RWPE1 (cell line): ENCODE measurements around the gene INO80.

Source experiments
- CTCF ChIA-PET: fragments of 350-600 bp; sonication (Branson Sonifier 250); formaldehyde crosslinking; extraction: SDS; loops from one replicate; lab custom pipeline; 2021; lab: Yijun Ruan, JAX
- POLR2A ChIA-PET: fragments of 400-600 bp; formaldehyde crosslinking; extraction: SDS; loops from one replicate; lab custom pipeline; 2020; ENCODE audit warnings: antibody characterized with exemption; ENCODE audit not compliant: low non-redundant PET; lab: Yijun Ruan, JAX
- DNase-seq: peaks from one replicate; pipeline ENCODE4 v3.0.0; 2012; ENCODE audit warnings: low spot score
- H3K27ac ChIP-seq: fragments of 450-650 bp; 2 replicates; pipeline ENCODE4 v1.5.1; 2017
- TF ChIP-seq, protein P1 (sequence below): fragments of 450-650 bp; conservative IDR thresholded peaks from 2 replicates; pipeline ENCODE4 v1.5.1; 2017; ENCODE audit warnings: low read depth, mild to moderate bottlenecking

Gene INO80

DNA sequence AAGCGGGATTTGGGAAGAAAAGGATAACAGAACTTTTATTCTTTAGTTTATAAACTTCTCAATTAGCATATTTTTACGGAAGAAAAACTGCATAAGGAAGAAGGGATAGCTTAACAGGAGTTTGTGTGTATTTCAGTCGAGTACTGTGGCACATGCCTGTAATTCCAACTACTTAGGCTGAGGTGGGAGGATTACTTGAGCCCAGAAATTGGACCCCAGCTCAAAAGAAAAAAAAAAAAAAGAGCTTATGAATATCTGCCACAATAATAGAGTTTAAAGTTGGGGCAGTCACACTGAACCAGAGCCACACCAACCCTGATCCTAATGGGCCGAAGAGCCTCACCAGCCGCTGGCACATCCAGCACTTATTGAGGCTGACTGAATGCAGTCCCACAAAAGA lies 131.7 kb downstream of the INO80 start:
- H3K27ac ChIP-seq, result no peak overlapping the region
- ChIA-PET CTCF (interaction anchor here (0.7 kb wide), 1 partner anchor 9 kb away, joined by 3 read pairs; no protein-coding TSS in a partner anchor), POLR2A (no interaction called here)
- no peak for DNase-seq
- TF ChIP-seq, protein P1, sequence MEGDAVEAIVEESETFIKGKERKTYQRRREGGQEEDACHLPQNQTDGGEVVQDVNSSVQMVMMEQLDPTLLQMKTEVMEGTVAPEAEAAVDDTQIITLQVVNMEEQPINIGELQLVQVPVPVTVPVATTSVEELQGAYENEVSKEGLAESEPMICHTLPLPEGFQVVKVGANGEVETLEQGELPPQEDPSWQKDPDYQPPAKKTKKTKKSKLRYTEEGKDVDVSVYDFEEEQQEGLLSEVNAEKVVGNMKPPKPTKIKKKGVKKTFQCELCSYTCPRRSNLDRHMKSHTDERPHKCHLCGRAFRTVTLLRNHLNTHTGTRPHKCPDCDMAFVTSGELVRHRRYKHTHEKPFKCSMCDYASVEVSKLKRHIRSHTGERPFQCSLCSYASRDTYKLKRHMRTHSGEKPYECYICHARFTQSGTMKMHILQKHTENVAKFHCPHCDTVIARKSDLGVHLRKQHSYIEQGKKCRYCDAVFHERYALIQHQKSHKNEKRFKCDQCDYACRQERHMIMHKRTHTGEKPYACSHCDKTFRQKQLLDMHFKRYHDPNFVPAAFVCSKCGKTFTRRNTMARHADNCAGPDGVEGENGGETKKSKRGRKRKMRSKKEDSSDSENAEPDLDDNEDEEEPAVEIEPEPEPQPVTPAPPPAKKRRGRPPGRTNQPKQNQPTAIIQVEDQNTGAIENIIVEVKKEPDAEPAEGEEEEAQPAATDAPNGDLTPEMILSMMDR, result no peak

DNA sequence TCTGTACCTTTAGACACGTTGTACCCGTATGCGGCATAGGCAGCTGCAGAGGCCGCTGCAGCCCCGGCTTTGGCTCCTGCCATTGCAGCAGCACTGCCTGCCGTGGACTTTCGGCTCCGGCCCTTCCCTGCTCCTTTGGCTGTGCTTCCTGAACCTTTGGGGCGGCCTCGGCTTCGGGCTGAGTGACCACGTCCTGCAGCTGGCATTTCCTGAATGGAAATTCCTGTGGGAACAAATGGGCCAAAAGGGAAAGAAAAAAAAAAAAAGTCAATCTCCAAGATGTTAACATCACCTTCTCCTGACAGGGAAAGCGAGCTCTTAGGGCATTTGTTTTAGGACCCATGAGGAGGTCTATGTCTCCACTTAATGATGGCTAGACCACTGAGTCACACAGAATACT lies 133.2 kb downstream of the INO80 start:
- no peak overlapping the region for H3K27ac ChIP-seq
- ChIA-PET CTCF (interaction anchor here (0.6 to 1.3 kb wide), 2 partner anchors 41 to 87 kb away, joined by 5 to 7 read pairs; no protein-coding TSS in a partner anchor), POLR2A (no interaction called here)
- TF ChIP-seq, protein P1, result no peak
- DNase-seq, result no peak

DNA sequence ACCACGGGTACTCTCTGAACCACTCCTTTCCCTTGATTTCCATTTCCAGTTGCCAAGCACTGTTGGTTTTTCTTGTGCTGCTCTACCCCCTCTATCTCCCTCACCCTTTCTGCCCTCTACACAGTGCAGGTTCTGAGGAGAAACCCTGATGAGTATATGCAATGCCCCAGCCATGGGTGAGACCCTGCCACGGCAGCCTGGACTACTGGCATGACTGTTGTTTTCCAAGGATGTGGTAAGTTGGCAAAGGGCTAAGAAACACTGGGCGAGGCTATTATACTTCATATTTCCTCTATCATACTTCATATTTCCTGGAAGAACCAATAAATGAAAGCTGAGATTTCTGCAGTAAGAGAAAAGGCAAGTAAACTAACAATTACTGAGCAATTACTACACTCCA lies 134.9 kb downstream of the INO80 start:
- DNase-seq, result no peak
- TF ChIP-seq, protein P1, result no peak
- ChIA-PET POLR2A (no interaction called here), CTCF (interaction anchor here (0.6 kb wide), 1 partner anchor 86 kb away, joined by 8 read pairs; no protein-coding TSS in a partner anchor)
- no peak overlapping the region for H3K27ac ChIP-seq

DNA sequence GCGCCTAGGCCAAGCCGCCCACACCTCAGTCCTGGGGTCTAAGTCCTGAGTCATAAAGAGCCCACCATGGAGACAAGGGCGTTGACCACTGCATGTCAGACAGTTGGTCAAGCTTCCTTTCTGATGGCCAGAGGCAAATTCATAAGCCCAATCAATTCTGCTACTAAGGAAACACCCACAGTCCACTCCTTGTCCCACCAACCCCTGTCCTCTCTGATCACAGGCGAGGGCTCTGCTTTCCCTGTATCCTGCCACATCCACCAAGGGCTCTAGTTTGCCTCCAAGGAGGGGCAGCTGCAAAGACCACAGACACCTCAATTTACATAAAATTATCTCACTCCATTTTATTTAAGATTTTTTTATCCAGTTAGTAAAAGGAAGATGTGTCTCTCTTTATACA lies 137.5 kb downstream of the INO80 start:
- TF ChIP-seq, protein P1, result no peak
- CTCF ChIA-PET, result no interaction called here
- no peak overlapping the region for H3K27ac ChIP-seq
- DNase-seq, result no peak
- POLR2A ChIA-PET, result no interaction called here

DNA sequence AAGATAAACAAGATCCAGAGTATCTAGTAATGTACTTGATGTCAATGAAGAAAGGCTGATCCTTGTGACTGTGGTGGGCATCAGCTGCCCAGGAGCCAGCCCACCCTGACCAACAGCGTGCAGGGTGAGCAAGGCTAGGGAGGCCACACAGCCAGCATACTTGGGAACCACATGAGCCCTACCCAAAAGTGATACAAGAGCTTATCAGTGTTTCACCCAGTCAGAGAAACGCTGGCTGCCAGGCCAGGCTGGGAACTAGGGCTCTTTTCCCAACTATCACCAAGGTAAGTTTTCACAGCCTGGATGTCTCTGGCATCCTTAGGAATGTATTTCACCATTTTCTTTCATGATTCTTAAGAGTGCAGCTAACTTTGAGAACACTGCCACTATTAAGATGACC lies 137.9 kb downstream of the INO80 start:
- ChIA-PET POLR2A (interaction anchor here (0.9 kb wide), 1 partner anchor 15 kb away, joined by 4 read pairs; no protein-coding TSS in a partner anchor), CTCF (no interaction called here)
- TF ChIP-seq, protein P1, result no peak
- no peak for DNase-seq
- H3K27ac ChIP-seq, result no peak overlapping the region

DNA sequence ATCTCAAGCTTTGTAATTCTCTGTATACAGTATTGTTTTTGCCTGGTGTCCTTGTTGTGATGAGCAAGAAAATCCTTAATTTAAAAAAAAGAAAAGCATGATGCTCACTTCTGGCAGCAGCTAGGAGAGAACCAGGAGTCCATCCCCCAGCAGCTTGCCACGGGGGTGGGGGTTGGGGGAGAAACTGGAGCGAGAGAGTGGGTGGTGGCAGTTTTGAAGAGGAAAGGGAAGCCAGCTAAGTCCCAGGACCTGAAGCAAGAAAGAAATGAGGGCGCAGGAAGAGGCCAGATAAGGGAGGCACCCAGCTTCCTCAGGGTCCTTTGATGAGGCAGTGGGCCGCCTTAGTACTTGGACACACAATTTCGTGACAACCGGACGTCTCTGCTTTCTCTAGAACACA lies 139.3 kb downstream of the INO80 start:
- ChIA-PET POLR2A (no interaction called here), CTCF (interaction anchor here (1.0 to 1.5 kb wide), 2 partner anchors 34 to 35 kb away, joined by 3 to 5 read pairs; no protein-coding TSS in a partner anchor)
- DNase-seq, result no peak
- TF ChIP-seq, protein P1, result no peak
- no peak overlapping the region for H3K27ac ChIP-seq
